HG03558 (cell line): ENCODE data around the gene ZNF888.
A peak's percentile ranks its signal among the peaks of the same experiment; 100 is the strongest.
"Not testable (repeated sequence)": the region's sequence is repeated elsewhere in the genome, so short reads cannot be mapped to it uniquely, and the experiment has no call there.

ENCODE experiments used
- ATAC-seq: cut with Tn5 transposase; IDR thresholded peaks from one replicate; pipeline ENCODE4 v1.9.1; 2021; ENCODE audit warnings: moderate number of reproducible peaks; ENCODE audit not compliant: unreplicated experiment; ENCODE audit errors: extremely low read depth

ZNF888 gene

DNA sequence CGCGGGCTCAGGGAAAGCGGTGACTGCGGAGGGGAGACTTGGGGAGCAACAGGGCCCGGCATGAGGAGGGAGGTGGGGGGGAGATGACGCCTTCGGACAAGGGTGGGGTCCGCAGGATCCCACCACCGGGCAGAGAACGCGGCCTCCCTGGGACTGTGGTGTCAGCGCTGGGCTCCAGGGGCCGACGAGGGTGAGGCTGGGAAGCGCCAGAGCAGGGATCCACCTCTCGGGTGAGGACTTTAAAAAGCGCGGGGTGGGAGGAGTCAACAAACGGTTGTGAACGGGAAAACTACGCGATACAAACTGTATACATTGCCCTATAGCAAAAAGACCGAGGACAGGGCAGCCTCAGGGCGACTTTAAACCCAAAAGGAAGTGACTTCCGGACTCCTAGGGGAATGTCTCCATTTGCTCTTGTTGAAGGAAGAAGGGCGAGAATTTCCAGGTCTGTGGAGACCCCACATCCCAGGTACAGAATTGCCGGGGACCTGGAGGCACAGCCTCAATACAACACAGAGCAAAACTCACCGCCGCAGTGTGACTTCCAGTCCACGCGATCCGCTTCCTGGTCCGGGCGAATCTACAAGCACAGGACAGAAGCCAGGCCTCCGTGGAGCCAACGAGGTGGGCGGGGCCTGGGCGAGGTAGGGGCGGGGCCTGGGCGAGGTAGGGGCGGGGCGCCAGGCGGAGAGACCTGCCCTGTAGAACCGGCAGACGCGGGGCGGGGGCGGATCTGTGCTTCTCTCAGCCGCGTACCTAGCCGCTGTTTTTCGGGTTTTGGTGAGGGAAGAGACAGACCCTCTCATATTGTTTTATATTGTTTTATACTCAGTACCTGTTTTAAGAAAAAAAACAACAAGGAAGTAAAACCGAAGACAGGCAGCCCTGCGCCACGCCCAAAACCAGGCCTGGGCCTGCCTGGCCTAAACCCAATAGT, at the start of gene ZNF888:
TSS of gene ZNF888 (minus strand) at position 588 of the 937 bp plus-strand sequence. CDS start 5,555 bp downstream, outside the sequence.
- no peak for ATAC-seq

DNA sequence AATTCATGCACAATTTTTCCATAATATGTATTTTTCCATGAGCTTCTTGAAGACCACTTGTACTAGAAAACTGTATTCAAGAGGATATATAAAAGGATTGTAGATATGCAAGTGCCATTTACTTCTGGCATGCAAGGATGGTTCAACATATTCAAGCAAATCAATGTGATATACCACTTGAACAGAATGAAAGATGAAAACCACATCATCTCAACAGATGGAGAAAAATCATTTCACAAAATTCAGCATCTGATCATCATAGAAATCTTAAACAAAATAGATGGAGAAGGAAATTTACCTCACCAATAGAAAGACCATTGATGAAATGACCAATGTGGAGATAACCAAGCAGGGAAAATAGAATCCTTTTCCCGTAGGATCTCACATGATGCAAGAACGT, 44.5 kb upstream of the ZNF888 start:
- no peak for ATAC-seq

GRCh38 chr19:52963247-52963618, 40.0 kb upstream of the ZNF888 start:
- no peak for ATAC-seq

- ATAC-seq = peak; percentile 76
These were observed 39.4 kb upstream of the ZNF888 start, which contains the start of gene ZNF816 for GRCh38 chr19:52962394-52963246. ZNF816 (minus strand) TSS chr19:52962881; CDS start chr19:52956089, 6,792 bp downstream.

DNA sequence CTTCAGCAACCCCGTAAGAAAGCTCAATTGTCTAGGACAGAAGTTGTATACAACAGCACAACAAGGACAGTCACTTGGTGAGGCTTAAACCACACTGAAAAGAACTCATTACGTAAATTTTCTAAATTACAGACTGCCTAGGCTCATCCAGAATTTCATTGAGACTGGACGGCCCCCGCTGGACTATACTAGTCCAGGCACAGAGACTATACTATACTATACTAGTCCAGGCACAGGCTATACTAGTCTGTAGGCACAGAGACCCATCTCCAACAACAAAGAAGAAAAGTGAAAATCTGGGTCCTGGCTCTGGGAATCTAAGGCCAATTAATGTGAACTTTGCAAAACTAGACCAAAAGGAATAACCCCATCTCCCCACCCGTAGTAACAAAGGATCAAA, 38.8 kb upstream of the ZNF888 start:
- ATAC-seq = no peak

DNA sequence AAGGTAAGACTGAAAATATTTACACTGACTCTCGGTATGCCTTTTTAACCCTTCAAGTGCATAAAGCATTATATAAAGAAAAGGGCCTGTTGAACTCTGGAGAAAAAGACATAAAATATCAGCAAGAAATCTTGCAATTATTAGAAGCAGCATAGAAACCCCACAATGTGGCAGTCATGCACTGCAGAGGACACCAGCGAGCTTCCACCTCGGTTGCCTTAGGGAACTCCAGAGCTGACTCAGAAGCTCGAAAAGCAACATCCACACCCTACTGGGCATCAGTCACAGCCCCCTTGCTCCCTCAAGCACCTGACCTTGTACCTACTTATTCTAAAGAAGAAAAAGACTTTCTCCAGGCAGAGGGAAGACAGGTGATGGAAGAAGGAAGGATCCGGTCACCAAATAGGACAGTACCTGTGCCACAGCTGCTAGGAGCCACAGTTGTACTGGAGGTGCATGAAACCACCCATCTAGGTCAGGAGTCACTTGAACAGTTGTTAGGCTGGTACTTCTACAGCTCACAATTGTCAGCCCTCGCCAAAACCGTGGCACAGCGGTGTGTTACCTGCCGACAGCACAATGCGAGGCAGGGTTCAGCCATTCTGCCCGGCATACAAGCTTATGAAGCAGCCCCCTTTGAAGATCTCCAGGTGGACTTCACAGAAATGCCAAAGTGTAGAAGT, 36.5 kb upstream of the ZNF888 start:
- no peak for ATAC-seq

DNA sequence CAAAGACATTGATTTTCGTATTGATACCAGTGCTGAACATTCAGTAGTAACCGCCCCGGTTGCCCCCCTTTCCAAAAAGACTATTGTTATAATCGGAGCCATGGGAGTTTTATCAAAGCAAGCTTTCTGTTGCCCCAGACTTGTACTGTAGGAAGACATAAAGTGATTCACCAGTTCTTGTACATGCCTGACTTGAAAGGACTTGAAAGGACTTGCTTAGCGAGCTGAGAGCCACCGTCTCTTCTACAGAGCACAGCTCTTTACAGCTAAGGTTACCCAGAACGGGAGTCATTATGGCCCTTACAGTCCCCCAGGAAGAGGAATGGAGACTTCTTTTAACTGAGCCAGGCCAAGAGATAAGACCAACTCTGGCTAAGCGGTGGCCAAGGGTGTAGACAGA, 34.4 kb upstream of the ZNF888 start:
- ATAC-seq = no peak

GRCh38 chr19:52956917-52957316, 33.7 kb upstream of the ZNF888 start:
- no peak for ATAC-seq

DNA sequence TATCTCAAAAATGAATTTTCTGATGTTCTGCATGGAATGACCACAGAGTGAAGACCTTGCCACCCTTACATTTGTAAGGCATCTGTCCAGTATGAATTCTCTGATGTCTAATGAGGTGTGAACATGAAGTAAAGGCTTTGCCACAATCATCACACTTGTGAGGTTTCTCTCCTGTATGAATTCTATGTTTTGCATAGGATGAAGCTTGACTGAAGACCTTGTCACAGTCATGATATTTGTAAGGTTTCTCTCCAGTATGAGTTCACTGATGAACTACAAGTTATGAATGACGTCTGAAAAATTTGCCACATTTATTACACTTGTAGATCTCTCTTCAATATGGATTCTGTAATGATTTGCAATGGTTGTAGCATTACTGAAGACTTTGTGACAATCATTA, 26.2 kb upstream of the ZNF888 start:
- no peak for ATAC-seq

- ATAC-seq = no peak
These were observed 25.0 kb upstream of the ZNF888 start for GRCh38 chr19:52948025-52948770.

GRCh38 chr19:52946322-52947310, 23.4 kb upstream of the ZNF888 start:
- ATAC-seq = no peak

DNA sequence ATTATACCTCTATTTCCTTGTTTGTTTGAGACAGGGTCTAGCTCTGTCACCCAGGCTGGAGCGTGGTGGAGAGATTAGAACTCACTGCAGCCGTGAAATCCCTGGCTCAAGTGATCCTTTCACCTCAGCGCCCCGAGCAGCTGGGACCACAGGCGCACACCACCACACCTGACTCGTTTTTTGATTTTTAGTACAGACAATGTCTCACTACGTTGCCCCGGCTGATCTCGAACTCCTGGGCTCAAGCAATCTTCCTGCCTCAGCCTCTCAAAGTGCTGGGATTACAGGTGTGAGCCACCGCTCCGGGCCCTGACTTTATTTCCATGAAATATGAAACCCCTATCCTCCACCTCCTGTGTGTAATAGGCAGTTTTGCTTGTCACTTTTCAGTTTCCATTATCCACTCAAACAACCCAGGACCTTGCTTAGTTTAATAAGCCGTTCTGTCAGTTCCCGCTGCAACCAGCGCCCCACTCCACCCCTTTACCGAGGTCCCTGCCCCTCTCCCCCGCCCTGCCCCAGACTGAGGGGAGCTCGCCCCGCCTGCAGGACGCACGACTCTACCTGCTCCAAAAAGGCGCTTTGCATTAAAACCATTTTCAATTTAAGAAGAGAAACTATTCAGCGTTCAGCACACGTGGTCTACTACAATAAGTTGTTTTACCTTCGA, 22.6 kb upstream of the ZNF888 start:
- ATAC-seq = no peak

DNA sequence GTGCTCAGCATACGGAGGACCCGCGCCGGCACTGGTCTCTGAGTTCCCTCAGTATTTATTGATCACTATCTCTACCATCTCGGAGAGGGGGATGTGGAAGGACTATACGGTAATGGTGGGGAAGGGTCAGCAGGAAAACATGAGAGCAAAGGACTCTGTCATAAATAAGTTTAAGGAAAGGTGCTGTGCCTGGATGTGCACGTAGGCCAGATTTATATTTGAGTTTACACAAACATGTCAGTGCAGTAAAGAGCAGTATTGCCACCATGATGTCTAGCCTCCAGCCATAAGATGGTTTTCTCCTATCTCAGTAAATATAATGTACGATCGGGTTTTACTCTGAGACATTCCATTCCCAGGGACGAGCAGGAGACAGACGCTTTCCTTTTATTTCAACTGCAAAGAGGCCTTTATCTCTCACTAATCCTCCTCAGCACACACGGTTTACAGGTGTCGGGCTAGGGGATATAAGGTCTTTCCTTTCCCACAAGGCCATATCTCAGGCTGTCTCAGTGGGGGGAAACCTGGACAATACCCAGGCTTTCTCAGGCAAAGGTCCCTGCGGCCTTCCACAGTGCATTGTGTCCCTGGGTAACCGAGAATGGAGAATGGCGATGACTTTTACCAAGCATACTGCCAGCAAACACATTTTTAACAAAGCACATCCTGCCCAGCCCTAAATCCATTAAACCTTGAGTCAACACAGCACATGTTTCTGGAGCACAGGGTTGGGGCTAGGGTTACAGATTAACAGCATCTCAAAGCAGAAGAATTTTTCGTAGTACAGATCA, 21.7 kb upstream of the ZNF888 start:
- ATAC-seq = not testable (repeated sequence)

DNA sequence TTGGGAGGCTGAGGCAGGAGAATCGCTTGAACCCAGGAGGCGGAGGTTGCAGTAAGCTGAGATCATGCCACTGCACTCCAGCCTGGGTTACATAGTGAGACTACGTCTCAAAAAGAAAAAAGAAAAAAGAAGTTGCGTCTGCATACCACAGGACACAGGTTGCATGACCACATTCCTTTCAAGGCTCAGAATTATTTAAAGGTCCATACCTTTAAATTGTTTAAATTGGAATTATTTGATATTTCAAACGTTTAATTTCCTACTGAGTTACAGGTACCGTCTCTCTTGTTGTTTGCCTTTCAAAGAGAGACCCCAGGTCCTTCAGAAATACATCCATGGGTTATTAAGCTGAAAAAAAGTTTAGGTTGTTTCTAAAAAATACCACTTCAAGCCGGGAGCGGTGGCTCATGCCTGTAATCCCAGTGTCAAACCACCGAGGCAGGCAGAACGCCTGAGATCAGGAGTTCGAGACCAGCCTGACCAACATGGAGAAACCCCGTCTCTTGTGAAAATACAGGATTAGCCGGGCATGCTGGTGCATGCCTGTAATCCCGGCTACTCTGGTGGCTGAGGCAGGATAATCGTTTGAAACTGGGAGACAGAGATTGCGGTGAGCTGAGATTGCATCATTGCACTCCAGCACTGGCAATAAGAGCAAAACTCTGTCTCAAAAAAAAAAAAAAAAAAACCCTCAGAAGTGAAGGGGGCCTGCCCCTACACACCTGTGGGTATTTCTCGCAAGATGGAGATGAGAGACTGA, 20.8 kb upstream of the ZNF888 start:
- ATAC-seq = no peak

- ATAC-seq = no peak
These were observed 20.1 kb upstream of the ZNF888 start for GRCh38 chr19:52943134-52943883.
